Measurements from ENCODE around the gene NUDT14.

The NUDT14 gene

DNA sequence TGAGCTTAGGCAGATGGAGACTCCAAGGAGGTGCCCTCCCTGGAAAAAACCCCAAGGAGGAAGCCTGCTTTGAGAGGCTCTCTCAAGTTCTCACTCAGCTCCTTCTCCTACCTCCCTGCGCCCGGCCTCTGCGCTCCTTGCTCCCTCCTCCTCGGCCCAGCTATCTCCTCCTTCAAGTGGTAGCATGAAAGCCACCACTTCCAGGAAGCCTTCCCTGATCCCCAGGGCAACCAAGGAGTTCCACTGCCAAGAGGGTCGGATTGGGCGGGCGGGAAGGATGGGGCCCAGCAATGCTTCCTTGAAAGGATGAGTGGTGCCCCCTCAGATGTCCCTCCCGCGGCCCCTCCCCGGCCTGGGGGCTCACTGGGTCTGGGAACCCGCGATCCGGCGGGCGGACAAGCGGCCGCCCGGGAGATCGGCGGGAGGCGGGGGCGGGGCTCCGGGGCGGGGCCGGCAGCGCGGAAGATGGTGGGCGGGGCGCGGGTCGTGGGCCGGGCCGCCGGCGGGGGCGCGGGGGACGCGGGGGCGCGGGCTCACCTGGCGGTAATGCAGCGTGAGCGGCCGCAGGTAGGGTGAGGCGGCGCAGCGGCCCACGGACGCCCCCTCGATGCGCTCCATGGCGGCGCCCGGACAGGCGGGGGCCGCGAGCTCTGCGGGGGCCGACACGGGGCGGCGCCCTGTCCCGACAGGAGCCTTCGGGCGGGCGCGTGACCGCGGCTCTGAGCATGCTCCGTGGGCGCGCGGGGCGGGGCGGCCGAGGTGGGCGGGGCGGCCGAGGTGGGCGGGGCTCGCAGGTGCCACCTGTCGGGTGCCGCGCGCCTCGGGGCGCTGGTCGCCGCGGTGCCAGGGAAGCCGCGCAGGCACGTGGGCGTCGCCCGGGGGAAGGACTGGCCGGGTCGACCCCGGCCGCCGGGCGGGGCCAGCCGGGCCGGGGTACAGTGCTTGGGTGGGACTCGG is at the start of gene NUDT14:
Gene NUDT14 (minus strand): TSS at position 721 of the 957 bp plus-strand sequence. CDS start 103 bp downstream, at position 618.
- no peak for DNase-seq

DNA sequence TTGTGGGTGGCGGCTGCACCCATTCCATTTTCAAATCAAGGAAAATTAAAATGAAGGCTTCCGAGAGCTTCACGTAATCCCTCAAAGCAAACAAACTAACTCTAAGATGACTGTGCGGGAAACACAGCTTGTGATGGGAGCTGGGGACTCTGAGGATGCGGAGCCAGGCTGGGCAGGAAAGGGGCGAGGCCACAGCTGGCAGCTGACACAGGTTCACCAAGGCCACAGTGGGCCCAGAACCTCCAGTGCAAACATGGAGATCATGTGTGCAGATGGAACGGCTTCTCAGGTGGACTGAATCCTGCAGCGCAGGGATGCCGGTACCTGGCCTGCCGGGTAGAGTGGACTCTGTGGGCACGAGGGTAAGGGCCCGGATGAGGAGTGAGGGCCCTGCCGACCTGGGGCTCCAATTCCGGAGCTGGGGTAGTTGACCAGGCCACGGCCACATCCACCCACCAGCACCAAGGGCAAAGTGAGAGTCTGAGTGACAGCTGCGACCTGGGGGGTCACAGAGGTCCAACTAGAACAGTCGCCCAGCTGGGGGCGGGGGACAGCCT is 48.1 kb upstream of the NUDT14 start:
- DNase-seq, result no peak

DNA sequence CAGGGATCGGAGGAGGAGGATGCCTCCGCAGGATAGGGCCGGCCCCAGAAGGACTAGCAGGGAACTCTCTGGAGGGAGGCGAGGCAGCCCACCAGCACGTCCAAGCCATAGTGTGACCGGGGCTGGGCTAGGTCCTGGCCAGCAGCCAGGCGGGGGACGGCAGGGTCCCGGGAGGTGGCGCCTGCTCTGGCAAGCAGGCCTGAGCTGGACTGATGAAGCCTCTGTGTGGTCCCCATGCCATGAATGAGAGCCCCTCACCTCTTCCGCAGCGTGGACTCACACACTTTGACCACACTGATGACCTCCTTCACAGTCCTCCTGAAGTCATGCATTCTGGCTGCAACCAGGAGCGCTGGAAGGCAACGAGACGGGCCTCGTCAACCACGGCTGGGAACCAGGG is 47.5 kb upstream of the NUDT14 start:
- no peak for DNase-seq

DNA sequence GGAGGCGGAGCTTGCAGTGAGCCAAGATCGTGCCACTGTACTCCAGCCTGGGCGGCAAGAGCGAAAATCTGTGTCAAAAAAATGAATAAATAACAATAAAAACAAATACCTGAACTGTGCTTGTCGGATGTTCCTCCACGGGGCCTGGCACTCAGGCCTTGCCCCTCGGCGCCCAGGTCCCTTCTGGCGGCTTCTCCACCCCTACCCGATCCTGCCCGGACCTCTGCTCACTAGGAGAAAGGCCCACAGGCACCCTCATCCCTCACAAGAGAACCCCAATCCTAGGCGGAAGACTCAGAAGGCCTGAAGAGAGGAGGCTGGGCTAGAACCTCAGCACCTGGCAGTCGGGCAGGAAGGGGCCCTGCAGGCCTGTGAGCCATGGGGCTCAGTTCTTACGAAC is 46.2 kb upstream of the NUDT14 start:
- no peak for DNase-seq

GRCh38 chr14:105226198-105226597 is 45.1 kb upstream of the NUDT14 start:
- no peak for DNase-seq

DNA sequence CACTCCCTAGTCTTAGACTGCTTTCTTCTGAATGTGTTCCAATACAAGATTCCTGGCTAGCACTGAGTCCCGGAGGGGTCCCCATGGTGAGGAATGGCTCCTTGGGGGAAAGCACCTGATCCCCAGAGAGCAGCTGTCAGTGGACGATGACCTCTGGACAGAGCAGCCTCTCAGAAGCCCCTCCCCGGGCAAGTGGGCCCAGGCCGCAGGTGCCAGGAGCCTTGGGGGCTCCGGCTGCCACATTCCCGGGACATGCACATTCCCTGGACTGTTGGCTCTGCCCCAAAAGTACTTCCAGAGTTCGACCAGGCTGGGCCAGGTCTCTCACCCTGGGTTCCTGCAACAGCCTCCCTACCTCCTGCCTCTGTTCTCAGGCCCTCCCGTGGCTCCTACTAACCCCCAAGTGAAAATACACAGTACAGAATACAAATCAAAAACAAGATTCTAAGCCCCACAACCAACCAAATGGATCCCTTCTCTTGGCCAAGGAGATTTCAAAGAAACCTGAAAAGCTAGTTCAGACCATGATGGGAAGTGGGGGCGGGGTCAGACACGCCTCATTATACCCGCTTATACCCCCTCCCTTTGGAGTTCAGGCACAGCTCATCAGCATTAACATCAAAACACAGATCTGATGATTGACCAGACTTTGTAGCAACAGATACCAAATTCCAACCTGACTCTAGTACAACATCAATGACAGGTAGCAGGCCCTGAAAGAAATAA is 43.9 kb upstream of the NUDT14 start:
- DNase-seq, result no peak

GRCh38 chr14:105223770-105224544 is 42.8 kb upstream of the NUDT14 start:
- no peak for DNase-seq

GRCh38 chr14:105223260-105223659 is 42.1 kb upstream of the NUDT14 start:
- no peak for DNase-seq

- DNase-seq, result no peak
Observed at GRCh38 chr14:105221598-105222178, 40.6 kb upstream of the NUDT14 start.

GRCh38 chr14:105220699-105221597 is 39.8 kb upstream of the NUDT14 start:
- no peak for DNase-seq

DNA sequence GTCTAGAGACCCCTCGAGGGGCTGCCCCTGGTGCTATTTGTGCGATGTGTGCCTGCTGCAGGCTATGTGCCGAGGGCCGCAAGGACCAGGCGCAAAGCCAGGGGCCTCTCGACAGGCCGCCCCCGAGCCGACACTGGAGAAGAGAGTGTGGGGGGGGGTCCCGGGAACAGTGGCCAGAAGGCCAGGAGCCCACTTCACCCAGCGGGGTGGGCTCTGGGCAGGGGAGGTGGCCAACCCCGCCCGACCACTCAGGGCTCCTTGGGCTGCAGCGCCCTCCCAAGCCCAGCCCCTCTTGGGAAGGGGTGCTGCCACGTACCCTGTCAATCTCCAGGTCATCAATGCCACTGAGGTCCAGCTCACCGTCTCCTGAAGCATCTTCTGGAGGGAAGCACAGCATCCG is 38.6 kb upstream of the NUDT14 start:
- no peak for DNase-seq

- DNase-seq, result no peak
Observed at GRCh38 chr14:105219043-105219612, 38.0 kb upstream of the NUDT14 start.

GRCh38 chr14:105218611-105219010 is 37.5 kb upstream of the NUDT14 start:
- DNase-seq, result no peak

- DNase-seq, result no peak
Observed at GRCh38 chr14:105217774-105218173, 36.7 kb upstream of the NUDT14 start.

DNA sequence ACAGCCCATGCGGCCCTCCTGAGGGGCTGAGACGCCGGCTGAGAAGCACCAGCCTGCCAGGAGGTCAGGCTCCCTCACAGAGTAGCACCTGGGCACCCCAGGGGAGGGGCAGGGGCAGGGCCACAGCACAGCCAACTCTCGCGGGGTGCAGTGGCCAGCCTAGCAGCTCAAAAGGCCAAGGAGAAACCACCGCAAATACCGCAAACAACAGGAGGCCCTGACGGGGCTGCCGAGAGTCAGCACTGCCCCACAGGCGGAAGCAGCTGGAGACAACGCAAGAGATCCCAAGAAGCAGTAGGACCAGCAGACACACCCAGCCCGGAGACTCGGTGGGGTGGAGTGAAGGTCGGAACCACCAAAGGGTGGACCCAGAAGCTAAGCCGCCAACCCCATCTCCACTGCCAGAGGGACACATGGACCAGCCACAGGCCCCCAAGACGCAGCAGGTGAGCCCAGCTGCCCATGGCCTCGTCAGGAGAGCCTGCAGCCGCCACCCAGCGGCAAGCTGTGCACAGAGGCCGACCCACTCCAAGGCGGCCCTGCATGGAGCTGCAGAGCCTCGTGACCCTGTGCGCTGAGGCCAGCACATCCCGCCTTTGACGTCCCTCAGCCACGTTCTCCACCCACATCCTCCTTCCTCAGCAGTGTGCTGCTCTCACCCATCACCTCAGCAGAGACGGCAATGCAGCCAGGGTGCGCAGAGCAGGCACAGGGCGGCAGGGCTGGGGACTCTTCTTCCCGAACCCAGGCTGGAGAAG is 35.6 kb upstream of the NUDT14 start:
- DNase-seq, result no peak

- no peak for DNase-seq
Observed at GRCh38 chr14:105215602-105216001, 34.5 kb upstream of the NUDT14 start.

- no peak for DNase-seq
Observed at GRCh38 chr14:105214324-105214915, 33.3 kb upstream of the NUDT14 start.

- DNase-seq, result no peak
Observed at GRCh38 chr14:105213361-105213760, 32.2 kb upstream of the NUDT14 start.

DNA sequence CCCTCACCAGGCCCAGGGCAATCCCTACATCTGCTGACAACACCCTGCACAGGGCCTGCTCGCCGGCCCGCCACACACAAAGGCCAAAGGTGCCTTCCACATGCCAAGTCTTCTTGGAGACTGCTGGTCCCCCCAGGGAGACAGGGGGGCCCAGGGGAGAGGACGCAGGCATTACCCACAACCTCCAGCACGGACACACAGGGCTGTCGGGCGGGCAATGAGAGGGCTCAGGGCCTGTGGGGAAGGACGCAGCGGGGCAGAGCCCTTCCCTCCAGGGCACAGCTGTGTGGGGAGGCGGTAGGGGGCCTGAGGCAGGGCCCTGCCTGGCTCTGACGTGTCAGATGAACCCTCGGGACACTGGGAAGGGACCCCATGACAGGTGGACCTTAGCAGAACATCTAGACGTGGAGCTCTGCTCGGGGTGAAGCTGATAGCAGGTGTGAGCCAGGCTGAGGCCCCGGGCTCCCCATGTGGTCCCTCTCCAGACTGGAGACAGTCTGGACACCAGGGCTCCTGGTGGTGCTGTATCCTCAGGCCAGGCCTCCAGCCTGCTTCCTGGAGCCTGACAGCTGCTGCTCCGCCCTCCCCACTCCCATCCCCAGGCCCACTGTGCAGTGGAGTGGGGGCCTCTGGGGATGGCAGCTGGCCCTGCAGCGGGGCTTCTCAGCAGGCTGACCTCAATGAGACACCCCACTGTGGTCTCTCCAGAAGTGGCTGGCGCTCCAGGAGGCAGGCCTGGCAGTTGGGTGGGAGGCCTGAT is 31.6 kb upstream of the NUDT14 start:
- DNase-seq, result peak; percentile 71

Data from NCI-H1417 treated with DMSO at 0.1 percent for 48 hours (cell line).